Activated T-cell treated with anti-CD3 and anti-CD28 coated beads for 48 hours (primary cell): ENCODE results near the gene TMED5.
"Not testable (repeated sequence)": the region's sequence is repeated elsewhere in the genome, so short reads cannot be mapped to it uniquely, and the experiment has no call there.

Experiments
- DNase-seq: peaks from one replicate; pipeline ENCODE4 v3.0.0-alpha.2; 2020; ENCODE audit warnings: low read depth

The TMED5 gene

DNA sequence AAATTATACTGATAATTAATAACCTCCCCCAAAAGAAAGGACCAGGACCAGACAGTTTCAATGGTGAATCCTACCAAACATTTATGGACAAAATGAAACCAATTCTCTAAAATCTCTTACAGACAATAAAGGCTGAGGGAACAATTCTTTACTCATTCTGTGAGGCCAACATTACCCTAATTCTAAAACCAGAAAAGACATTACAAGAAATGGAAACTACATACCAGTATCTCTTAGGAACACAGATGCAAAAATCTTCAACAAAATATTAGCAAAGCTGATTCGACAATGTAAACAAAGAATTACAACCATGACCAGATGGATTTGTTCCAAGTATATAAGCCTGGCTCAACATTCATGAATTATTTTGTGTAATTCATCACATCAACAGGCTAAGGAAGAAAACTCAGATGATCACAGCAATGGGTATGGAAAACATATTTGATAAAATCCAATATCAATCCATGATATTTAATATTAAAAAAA lies 8.6 kb downstream of the TMED5 start:
- DNase-seq, result no peak

DNA sequence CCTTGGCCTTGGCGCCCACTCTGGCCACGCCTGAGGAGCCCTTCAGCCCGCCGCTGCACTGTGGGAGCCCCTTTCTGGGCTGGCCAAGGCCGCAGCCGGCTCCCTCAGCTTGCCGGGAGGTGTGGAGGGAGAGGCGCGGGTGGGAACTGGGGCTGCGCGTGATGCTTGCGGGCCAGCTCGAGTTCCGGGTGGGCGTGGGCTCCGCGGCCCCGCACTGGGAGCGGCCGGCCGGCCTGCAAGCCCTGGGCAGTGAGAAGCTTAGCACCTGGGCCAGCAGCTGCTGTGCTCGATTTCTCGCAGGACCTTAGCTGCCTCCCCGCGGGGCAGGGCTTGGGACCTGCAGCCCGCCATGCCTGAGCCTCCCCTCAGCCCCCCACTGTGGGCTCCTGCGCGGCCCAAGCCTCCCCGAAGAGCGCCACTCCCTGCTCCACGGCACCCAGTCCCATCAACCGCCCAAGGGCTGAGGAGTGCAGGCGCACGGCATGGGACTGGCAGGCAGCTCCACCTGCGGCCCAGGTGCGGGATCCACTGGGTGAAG lies 10.0 kb downstream of the TMED5 start:
- DNase-seq, result not testable (repeated sequence)

DNA sequence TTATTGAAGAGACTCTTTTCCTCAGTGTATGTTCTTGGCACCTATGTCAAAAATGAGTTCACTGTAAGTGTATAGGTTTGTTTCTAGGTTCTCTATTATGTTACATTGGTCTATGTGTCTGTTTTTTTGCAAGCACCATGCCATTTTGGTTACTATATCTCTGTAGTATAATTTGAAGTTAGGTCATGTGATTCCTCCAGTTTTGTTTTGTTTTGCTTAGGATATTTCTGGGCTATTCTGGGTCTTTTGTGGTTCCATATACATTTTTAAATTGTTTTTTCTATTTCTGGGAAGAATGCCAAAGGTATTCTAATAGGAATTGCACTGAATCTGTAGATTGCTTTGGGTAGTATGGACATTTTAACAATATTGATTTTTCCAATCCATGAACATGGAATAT lies 13.2 kb downstream of the TMED5 start:
- no peak for DNase-seq

DNA sequence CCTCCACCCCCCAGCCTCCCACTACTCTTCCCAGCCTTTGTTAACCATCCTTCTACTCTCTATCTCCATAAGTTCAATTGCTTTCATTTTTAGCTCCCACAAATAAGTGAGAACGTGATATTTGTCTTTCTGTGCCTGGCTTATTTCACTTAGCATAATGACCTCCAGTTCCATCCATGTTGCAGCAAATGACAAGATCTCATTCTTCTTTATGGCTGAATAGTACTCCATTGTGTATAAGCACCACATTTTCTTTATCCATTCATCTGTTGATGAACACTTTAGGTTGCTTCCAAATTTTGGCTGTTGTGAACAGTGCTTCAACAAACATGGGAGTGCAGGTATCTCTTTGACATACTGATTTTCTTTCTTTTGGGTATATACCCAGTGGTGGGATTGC lies 14.3 kb downstream of the TMED5 start:
- DNase-seq, result not testable (repeated sequence)

DNA sequence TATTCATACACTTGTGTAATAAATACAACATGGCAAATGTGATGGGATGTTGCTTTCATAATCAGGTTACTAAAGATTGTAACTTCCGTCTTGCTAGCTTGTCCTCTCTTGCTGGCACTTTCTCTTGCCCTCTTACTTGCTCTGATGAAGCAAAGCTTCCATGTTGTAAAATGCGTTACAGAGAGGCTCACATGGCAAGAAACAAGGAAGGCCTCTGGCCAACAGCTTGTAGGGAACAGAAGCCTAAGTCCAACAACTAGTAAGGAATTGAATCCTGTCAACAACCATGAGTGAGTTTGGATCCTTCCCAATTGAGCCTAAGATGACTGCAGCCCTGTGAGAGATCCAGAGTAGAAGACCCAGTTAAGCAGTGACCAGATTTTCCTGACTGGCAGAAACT lies 15.4 kb downstream of the TMED5 start:
- DNase-seq, result no peak

DNA sequence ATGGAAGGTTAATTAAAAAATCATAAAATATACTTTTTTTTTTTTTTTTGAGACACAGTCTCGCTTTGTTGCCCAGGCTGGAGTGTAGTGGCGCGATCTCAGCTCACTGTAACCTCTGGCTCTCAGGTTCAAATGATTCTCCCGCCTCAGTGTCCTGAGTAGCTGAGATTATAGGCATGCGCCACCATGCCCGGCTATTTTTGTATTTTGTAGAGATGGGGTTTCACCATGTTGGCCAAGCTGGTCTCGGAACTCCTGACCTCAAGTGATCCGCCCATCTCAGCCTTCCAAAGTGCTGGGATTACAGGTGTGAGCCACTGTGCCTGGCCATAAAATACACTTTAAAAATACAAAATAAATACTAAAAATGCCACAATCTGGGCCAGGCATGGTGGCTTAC lies 16.9 kb downstream of the TMED5 start:
- not testable (repeated sequence) for DNase-seq

DNA sequence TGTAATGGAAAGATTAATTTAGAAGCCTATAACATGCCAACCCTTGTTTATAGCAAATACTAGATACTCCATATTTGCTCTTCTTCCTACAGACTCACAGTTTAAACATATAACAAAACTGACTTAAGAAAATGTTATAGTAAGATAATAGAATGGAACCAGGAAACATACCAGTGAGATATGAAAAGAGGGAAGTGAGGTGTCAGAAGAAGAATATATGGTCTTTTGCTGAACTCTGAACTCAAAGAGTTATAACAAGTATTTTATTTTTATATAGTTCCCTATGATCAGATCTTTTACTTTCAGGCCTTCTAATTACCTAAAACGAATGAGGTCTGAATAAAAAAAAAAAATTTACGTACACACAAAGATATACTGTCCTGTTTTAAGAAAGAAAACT lies 20.9 kb downstream of the TMED5 start:
- no peak for DNase-seq

DNA sequence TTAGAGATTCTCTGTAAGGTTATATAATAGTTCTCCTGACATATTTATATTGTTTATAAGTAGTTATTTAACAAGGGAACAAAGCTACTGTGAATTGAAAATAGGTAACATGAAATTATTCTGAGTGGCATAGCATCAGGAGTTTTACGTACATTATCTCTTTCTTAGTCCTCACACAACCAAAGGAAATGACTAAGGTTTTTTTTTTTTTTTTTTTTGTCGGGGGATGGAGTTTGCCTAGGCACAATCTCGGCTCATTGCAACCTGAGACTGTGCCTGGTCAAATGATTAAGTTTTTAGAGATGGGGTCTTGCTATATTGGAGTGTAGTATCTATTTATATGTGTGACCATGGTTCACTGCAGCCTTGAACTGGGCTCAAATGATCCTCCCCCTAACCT lies 24.9 kb downstream of the TMED5 start:
- no peak for DNase-seq

DNA sequence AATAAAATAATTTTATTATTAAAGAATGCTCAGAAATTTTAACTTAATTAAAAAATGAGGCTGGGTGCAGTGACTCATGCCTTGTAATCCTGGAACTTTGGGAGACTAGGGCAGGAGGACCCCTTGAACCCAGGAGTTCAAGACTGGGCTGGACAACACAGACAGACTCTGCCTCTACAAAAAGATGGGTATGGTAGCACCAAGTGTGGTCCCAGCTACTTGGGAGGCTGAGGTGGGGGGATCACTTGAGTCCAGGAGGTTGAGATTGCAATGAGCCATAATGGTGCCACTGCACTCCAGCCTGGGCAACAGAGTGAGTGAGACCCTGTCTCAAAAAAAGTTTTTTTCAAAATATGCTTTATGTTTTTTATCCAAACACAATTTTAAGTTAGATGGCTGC lies 25.3 kb downstream of the TMED5 start:
- DNase-seq, result no peak

DNA sequence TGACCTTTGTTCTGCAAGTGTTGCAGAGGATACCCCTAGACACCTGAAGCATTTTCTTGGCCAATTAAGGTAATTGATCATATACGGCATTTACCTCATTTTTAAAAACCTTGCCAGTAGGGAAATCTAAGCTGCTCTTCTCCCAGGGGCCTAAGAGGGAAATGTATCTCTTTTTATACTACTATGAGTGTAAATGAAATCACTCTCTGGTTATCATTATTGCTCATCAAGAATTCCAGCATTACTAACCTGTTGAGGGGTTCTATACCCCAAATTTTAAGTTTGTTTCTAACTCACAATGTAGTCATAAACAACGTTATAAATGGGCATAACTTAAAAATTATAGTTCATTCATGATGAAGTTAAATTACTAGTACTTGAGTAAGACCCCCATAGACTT lies 27.4 kb downstream of the TMED5 start:
- DNase-seq, result no peak

DNA sequence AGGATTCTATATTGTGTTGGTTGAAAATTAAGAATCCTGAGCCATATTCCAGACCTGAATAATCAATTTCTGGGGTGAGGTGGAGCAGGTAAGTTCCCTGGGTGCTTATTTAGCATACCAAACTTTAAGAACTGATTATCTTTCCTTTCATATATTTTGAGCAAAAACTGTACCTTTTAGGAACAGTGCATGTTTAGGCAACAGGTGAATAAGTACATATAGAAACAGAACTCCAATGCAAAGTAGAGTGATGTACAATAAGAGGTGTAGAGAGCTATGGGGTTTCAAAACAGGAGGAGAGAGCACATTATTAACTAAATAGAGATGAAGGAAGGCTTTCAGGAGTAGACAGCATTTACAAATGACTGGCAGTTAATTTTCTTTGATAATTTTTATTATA lies 28.7 kb downstream of the TMED5 start:
- DNase-seq, result no peak

DNA sequence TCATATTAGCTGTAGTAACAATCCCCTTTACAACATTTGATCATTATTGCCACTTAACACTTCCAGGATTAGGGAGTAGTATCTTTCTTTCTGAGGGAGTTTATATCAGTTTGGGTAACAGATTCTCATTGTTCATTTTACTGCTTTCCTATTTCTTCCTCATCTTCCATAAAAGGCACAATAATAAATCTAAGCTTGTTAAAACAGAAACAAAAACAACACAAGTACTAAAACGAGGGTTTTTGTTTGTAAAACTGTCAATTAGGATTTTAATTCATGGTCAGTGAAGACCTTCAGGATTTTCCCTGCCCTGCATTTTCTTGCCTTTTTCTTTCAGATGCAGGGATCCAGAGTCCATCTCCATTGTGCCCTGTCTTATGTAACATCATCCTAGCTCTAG lies 29.5 kb downstream of the TMED5 start:
- DNase-seq, result no peak

DNA sequence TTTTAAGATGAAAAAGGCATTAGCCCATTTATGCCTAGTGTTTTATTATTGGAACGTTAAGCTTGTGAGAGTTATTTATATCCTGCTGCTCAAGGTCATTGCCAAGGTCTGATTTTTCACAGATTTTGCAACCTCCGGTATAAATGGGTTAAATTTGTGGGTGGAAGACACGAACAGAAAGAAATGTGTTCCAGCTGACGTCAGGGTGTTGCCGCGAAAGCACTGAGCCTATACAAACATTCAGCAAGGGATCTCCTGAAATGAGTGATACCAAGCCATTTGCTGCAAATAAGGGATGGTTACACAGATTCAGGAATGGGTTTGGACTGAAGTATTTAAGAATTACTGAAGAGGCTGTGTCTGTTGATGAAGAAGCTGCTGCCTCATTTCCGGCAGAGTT lies 32.2 kb downstream of the TMED5 start:
- no peak for DNase-seq

DNA sequence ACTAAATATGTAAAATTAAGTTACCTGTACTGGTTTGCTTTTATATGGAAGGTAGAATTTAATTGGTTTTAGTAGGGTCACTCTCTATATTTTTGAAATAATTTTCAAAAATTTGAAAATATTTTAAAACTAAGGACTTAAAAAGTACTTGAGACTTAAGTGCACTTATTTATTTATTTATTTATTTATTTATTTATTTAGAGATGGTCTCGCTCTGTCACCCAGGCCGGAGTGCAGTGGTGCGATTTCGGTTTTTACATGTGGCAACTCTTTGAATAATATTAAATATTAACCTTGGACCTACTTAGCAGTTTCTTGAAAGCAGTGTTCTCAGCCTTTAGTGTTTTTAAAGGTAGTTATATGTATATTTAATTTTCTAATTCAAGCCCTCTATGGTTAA lies 36.4 kb downstream of the TMED5 start:
- DNase-seq, result no peak

DNA sequence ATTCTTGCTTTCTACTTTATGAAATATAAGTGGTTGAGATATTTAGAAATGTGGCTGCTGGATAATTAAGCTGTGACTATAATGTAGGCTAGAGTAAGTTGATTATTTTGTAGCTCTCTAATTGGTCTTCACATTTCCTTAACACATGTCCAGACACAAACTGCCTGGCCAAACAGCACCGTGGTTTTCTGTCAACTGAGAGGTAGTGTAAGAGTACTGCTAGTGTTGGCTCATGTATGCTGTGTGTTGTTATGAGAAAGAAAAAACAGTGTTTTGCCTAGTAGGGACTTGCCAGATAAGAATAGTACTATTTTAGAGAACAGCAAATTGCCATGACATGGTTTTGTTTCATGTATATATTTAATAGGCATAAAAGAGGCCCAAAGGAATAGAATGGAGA lies 37.1 kb downstream of the TMED5 start:
- no peak for DNase-seq

DNA sequence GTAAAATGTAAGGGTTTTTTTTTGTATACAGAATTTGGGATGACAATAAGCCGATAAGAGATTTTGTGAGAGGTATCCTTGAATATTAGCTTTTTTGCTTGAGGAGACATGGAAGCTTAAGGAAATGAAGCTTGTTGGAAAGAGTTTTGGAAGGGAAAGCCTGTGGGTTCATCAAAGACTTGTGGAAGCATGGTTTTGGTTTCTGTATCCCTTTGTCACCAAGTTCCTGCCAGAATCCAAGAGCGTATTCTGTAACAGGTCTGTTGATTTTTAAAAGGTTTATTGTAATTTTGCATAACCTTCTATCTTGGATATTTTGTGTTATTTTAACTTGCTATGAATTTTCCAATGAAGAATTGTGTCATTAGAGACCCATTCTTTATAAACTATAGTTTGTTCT lies 38.1 kb downstream of the TMED5 start:
- DNase-seq, result no peak

DNA sequence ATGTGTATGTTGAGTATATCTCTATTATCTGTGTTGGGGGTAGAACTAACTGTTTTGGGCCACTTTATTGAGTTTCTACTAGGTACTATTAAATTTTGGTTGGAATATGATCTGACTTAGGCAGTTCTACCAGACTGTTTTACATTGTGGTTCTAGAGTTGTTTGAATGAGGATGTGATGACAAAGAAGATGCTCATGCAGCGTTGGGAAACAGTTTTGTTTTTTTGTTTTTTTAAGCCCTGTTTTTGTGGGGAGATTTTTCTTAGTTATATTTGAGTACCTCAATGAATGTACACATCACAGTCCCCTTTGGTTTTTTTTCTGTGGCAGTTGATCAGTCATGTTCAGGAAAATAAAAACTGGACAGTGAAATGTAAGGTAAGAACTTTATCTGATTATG lies 40.1 kb downstream of the TMED5 start:
- DNase-seq, result no peak

DNA sequence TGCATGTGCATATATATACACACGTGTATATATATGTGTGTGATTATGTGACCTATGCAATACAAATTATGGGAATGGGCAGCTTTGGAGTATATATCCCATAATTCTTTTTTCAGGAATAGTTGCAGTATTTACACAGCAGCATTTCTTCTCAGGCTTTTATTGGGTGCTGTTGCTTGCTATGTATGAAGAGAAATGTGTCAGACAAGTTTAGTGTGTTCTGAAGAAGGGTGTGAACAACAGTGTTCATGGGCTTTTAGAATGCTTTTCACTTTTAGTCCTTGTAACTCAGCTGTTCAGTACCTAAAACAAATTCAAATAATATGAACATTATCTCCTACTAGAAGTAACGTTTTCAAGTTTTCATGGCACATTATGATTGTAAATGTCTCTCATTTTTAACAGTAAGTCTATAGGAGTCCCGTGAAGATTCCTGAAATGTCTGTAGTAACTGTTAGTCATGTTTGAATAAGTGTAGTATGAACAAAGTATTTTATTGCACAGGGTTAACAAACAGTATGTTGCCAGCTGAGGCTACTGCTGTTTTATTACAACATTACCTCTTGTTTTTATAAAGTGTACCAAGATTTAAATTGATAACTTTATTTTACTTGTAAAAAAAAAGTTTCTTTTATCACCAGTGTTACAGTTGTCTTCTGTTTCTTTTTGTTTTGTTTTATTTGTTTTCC lies 42.5 kb downstream of the TMED5 start:
- no peak for DNase-seq

DNA sequence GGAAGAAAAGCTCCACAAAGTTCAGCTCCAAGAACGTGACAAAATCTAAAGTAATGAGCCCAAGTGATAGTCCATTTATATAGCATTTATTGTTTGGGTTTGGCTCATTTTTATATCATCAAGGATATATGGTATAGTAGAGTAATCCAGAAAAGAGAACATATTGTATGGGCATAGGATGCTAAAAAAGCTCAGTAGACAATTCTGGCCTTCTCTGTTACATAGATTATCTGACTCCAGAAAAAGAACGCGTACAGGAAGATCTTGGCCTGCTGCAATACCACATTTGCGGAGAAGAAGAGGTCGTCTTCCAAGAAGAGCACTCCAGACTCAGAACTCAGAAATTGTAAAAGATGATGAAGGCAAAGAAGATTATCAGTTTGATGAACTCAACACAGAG lies 43.8 kb downstream of the TMED5 start:
- DNase-seq, result no peak

DNA sequence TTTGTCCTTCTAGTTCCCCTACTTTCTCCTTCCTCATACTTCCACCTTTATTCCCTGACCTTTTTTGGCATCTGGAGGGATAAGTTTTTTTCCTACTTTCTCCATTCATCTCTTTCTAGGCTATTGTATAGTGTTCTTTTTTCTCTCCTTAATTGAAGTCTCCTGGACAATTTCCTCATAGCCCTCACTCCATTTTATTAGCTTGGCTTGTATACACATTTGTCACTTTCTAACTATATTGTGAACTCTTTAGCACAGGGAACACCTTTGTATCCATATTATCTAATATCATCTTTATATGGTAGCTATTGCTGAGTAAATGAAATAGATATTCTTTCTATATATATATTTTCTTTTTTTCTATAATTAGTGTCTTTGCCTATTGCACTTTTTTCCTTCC lies 47.6 kb downstream of the TMED5 start:
- DNase-seq, result no peak

DNA sequence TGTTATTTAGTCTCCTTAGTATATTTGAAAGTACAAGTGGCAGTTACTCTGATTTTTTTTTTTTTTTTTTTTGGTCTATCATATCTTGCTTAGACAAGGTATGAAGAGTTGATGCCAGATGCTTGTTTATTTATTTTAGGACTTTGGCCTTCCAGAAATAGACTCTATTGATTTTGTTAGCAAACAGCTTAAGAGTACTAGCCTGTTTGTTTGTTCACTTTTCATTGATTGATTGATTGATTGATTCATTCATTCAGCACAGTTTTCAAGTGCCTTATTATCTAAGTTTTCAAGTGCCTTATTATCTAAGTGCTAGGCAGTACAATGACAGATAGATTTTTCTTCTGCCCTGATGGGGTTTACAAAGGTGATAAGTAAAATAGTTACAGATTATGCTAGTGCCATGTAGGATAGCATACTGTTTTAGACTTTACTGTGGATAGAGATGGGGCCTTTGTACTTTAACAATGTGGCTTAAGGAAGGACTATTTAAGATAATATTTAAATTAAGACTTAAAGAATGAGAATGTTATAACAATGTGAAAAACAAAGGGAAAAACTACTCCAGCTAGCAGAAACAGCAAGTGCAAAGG lies 50.6 kb downstream of the TMED5 start:
- DNase-seq, result no peak

DNA sequence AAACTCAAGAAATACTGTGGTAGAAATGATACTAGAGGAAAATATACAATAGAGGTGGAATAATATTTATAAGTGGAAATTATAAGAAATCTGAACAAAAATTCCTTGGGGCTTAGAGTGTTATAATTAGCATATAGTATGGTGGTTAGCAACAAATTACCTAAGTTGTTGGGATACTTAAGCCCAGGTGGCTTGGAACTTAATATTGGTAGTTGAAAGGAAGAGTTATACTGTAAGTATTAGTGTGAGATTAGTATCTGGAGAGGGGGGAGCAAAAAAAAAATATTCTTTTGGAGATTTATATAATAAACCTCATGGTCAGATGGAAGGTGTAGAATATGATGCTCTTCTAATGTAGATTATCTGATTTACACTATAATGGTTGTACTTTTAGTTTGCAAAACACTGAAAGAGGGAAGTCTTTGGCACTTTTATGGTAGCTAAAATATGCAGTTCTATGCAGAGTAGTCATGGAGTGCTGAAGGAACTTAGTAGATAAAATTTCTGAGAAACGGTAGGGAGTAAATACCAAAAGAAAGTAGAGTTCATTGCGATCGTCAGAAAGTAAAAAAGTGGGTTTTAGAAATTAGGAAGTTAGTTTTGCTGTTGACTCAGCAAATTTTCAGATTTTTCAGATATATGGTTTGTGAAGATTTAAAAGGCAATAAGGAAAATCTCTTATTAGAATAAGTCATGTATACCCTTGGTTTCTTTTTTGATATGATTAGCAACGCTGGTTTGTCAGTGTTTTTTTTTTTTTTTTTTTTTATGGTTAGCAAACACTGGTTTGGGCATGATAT lies 55.5 kb downstream of the TMED5 start:
- no peak for DNase-seq

DNA sequence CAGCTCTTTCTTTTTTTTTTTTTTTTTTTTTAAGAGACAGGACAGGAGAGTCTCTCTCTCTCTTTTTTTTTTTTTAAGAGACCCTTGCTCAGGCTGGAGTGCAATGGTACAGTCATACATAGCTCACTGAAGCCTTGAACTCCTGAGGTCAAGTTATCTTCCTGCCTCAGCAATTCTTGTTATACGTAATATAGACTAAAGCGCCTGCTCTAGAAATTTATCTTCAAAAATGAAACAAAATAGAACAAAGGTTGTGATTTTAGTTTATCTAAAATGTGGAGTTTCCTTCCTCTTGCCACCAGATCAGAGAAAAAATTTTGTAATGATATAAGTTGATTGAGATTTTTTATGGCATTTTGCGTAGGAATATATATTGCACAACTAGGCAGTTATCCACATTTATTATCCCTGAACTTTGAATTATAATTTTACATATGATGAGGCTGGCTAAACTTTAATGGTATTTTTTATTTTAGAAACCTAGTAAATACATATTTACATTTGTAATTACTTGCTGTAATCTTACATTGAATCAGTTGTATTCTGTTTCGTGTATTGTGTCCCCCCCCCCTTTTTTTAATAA lies 56.9 kb downstream of the TMED5 start:
- DNase-seq, result no peak
